ENCODE measurements around the gene HOXD13.

- no peak for TF ChIP-seq ZC3H10 (CRISPR knock-in tag; IDR thresholded peaks at IDR 0.05)
- TF ChIP-seq ISL1 (CRISPR knock-in tag; IDR thresholded peaks at IDR 0.05): no peak
- no peak for TF ChIP-seq CSDC2 (CRISPR knock-in tag; IDR thresholded peaks at IDR 0.05)
- no peak for TF ChIP-seq GLIS3 (CRISPR knock-in tag; IDR thresholded peaks at IDR 0.05)
Observed at GRCh38 chr2:176136374-176137251, 44.1 kb downstream of the HOXD13 start.
